NCI-H2107 (cell line): ENCODE data around the gene TMEM88.

Source experiments
- DNase-seq: peaks from one replicate; lab custom pipeline; 2025; lab: John Stamatoyannopoulos, UW

TMEM88 gene

GRCh38 chr17:7833011-7833794, 21.7 kb upstream of the TMEM88 start:
- no peak for DNase-seq

- no peak for DNase-seq
Observed at GRCh38 chr17:7833795-7834541, 20.9 kb upstream of the TMEM88 start, which contains the start of gene KDM6B. KDM6B (plus strand) TSS chr17:7834217; CDS start chr17:7845555, 11,338 bp downstream.

- no peak for DNase-seq
Observed at GRCh38 chr17:7834542-7834956, 20.3 kb upstream of the TMEM88 start.

GRCh38 chr17:7834957-7835813, 19.7 kb upstream of the TMEM88 start:
- peak; percentile 83 for DNase-seq

GRCh38 chr17:7835814-7836595, 18.9 kb upstream of the TMEM88 start:
- DNase-seq, result peak; percentile 29

GRCh38 chr17:7836596-7837407, 18.1 kb upstream of the TMEM88 start:
- peak; percentile 74 for DNase-seq

- DNase-seq, result no peak
Observed at GRCh38 chr17:7837408-7838088, 17.3 kb upstream of the TMEM88 start.

- DNase-seq, result no peak
Observed at GRCh38 chr17:7838090-7839075, 16.5 kb upstream of the TMEM88 start.

GRCh38 chr17:7839190-7839875, 15.5 kb upstream of the TMEM88 start:
- DNase-seq, result no peak

- no peak for DNase-seq
Observed at GRCh38 chr17:7839876-7840261, 15.0 kb upstream of the TMEM88 start.

- DNase-seq, result no peak
Observed at GRCh38 chr17:7840441-7840840, 14.4 kb upstream of the TMEM88 start.

GRCh38 chr17:7840875-7841274, 14.0 kb upstream of the TMEM88 start:
- no peak for DNase-seq

GRCh38 chr17:7841396-7841914, 13.4 kb upstream of the TMEM88 start:
- DNase-seq, result no peak

GRCh38 chr17:7841915-7842379, 12.9 kb upstream of the TMEM88 start:
- peak; percentile 63 for DNase-seq

- no peak for DNase-seq
Observed at GRCh38 chr17:7842380-7843256, 12.2 kb upstream of the TMEM88 start.

- no peak for DNase-seq
Observed at GRCh38 chr17:7843257-7843535, 11.7 kb upstream of the TMEM88 start.
